Measurements from ENCODE around the gene MAPK8.
"Not testable (repeated sequence)": the region's sequence is repeated elsewhere in the genome, so short reads cannot be mapped to it uniquely, and the experiment has no call there.

The MAPK8 gene

GRCh38 chr10:48416584-48417232 lies 110.2 kb downstream of the MAPK8 start:
- Histone ChIP-seq H3K9me3 (ENCODE audit: control insufficient read depth, insufficient read depth, low read length) (no peaks in the 10 kb centered on the region), H3K4me1 (ENCODE audit: control insufficient read depth, insufficient read depth, low read length) (0 out of 2 replicates have a peak, but pooled peaks cover 3% of the 10 kb centered on the region), H3K9ac (ENCODE audit: low read depth, low read length) (no peak overlapping the region), H3K4me3 (ENCODE audit: low read depth, low read length) (no peak overlapping the region), H3K27me3 (ENCODE audit: control insufficient read depth, insufficient read depth, low read length) (no peaks in the 10 kb centered on the region), H3K27ac (ENCODE audit: low read depth, low read length) (no peak overlapping the region), H3K36me3 (ENCODE audit: control insufficient read depth, insufficient read depth, low read length) (no peaks in the 10 kb centered on the region)

GRCh38 chr10:48417374-48417773 lies 110.9 kb downstream of the MAPK8 start:
- H3K27ac ChIP-seq (ENCODE audit: low read depth, low read length) = no peak overlapping the region
- H3K4me3 ChIP-seq (ENCODE audit: low read depth, low read length) = no peak overlapping the region
- H3K27me3 ChIP-seq (ENCODE audit: control insufficient read depth, insufficient read depth, low read length) = no peaks in the 10 kb centered on the region

GRCh38 chr10:48418189-48418788 lies 111.8 kb downstream of the MAPK8 start:
- H3K9me3 ChIP-seq (ENCODE audit: control insufficient read depth, insufficient read depth, low read length) = no peaks in the 10 kb centered on the region
- H3K4me3 ChIP-seq (ENCODE audit: low read depth, low read length) = no peak overlapping the region
- no peaks in the 10 kb centered on the region for H3K27me3 ChIP-seq (ENCODE audit: control insufficient read depth, insufficient read depth, low read length)
- H3K36me3 ChIP-seq (ENCODE audit: control insufficient read depth, insufficient read depth, low read length) = no peaks in the 10 kb centered on the region
- 0 out of 2 replicates have a peak, but pooled peaks cover 3% of the 10 kb centered on the region for H3K4me1 ChIP-seq (ENCODE audit: control insufficient read depth, insufficient read depth, low read length)
- no peak overlapping the region for H3K9ac ChIP-seq (ENCODE audit: low read depth, low read length)
- H3K27ac ChIP-seq (ENCODE audit: low read depth, low read length) = no peak overlapping the region

More at GRCh38 chr10:48417374-48417773, 110.9 kb downstream of the MAPK8 start:
- no peaks in the 10 kb centered on the region for H3K9me3 ChIP-seq (ENCODE audit: control insufficient read depth, insufficient read depth, low read length)
- no peak overlapping the region for H3K9ac ChIP-seq (ENCODE audit: low read depth, low read length)
- H3K4me1 ChIP-seq (ENCODE audit: control insufficient read depth, insufficient read depth, low read length) = 0 out of 2 replicates have a peak, but pooled peaks cover 3% of the 10 kb centered on the region
- no peaks in the 10 kb centered on the region for H3K36me3 ChIP-seq (ENCODE audit: control insufficient read depth, insufficient read depth, low read length)

- Histone ChIP-seq H3K36me3 (ENCODE audit: control insufficient read depth, insufficient read depth, low read length) (no peaks in the 10 kb centered on the region), H3K4me3 (ENCODE audit: low read depth, low read length) (no peak overlapping the region), H3K9me3 (ENCODE audit: control insufficient read depth, insufficient read depth, low read length) (no peaks in the 10 kb centered on the region), H3K9ac (ENCODE audit: low read depth, low read length) (no peak overlapping the region), H3K4me1 (ENCODE audit: control insufficient read depth, insufficient read depth, low read length) (0 out of 2 replicates have a peak, but pooled peaks cover 3% of the 10 kb centered on the region), H3K27ac (ENCODE audit: low read depth, low read length) (no peak overlapping the region), H3K27me3 (ENCODE audit: control insufficient read depth, insufficient read depth, low read length) (no peaks in the 10 kb centered on the region)
These were observed 113.2 kb downstream of the MAPK8 start for GRCh38 chr10:48419714-48420113.

- H3K4me1 ChIP-seq (ENCODE audit: control insufficient read depth, insufficient read depth, low read length); H3K9ac ChIP-seq (ENCODE audit: low read depth, low read length); H3K27ac ChIP-seq (ENCODE audit: low read depth, low read length); H3K9me3 ChIP-seq (ENCODE audit: control insufficient read depth, insufficient read depth, low read length); H3K27me3 ChIP-seq (ENCODE audit: control insufficient read depth, insufficient read depth, low read length); H3K36me3 ChIP-seq (ENCODE audit: control insufficient read depth, insufficient read depth, low read length); H3K4me3 ChIP-seq (ENCODE audit: low read depth, low read length): not testable (repeated sequence)
These were observed 115.4 kb downstream of the MAPK8 start for GRCh38 chr10:48421862-48422261.

- H3K27ac ChIP-seq (ENCODE audit: low read depth, low read length) = no peak overlapping the region
- H3K36me3 ChIP-seq (ENCODE audit: control insufficient read depth, insufficient read depth, low read length) = peaks cover 14% of the 10 kb centered on the region
- no peaks in the 10 kb centered on the region for H3K9me3 ChIP-seq (ENCODE audit: control insufficient read depth, insufficient read depth, low read length)
- H3K4me3 ChIP-seq (ENCODE audit: low read depth, low read length) = no peak overlapping the region
- H3K4me1 ChIP-seq (ENCODE audit: control insufficient read depth, insufficient read depth, low read length) = no peaks in the 10 kb centered on the region
- H3K27me3 ChIP-seq (ENCODE audit: control insufficient read depth, insufficient read depth, low read length) = no peaks in the 10 kb centered on the region
- H3K9ac ChIP-seq (ENCODE audit: low read depth, low read length) = no peak overlapping the region
These were observed 117.4 kb downstream of the MAPK8 start for GRCh38 chr10:48423884-48424283.

GRCh38 chr10:48428896-48429295 lies 122.4 kb downstream of the MAPK8 start:
- H3K36me3 ChIP-seq (ENCODE audit: control insufficient read depth, insufficient read depth, low read length) = peaks cover 25% of the 10 kb centered on the region
- H3K9me3 ChIP-seq (ENCODE audit: control insufficient read depth, insufficient read depth, low read length) = no peaks in the 10 kb centered on the region
- H3K27me3 ChIP-seq (ENCODE audit: control insufficient read depth, insufficient read depth, low read length) = no peaks in the 10 kb centered on the region
- no peak overlapping the region for H3K9ac ChIP-seq (ENCODE audit: low read depth, low read length)
- no peaks in the 10 kb centered on the region for H3K4me1 ChIP-seq (ENCODE audit: control insufficient read depth, insufficient read depth, low read length)
- no peak overlapping the region for H3K27ac ChIP-seq (ENCODE audit: low read depth, low read length)
- no peak overlapping the region for H3K4me3 ChIP-seq (ENCODE audit: low read depth, low read length)

- H3K4me3 ChIP-seq (ENCODE audit: low read depth, low read length) = no peak overlapping the region
- peaks cover 25% of the 10 kb centered on the region for H3K36me3 ChIP-seq (ENCODE audit: control insufficient read depth, insufficient read depth, low read length)
- H3K9me3 ChIP-seq (ENCODE audit: control insufficient read depth, insufficient read depth, low read length) = no peaks in the 10 kb centered on the region
- no peak overlapping the region for H3K27ac ChIP-seq (ENCODE audit: low read depth, low read length)
- H3K9ac ChIP-seq (ENCODE audit: low read depth, low read length) = no peak overlapping the region
- H3K27me3 ChIP-seq (ENCODE audit: control insufficient read depth, insufficient read depth, low read length) = no peaks in the 10 kb centered on the region
- no peaks in the 10 kb centered on the region for H3K4me1 ChIP-seq (ENCODE audit: control insufficient read depth, insufficient read depth, low read length)
These were observed 122.8 kb downstream of the MAPK8 start for GRCh38 chr10:48429309-48429708.

GRCh38 chr10:48430402-48430993 lies 124.0 kb downstream of the MAPK8 start:
- Histone ChIP-seq H3K9me3 (ENCODE audit: control insufficient read depth, insufficient read depth, low read length) (no peaks in the 10 kb centered on the region), H3K4me1 (ENCODE audit: control insufficient read depth, insufficient read depth, low read length) (no peaks in the 10 kb centered on the region), H3K27ac (ENCODE audit: low read depth, low read length) (no peak overlapping the region), H3K36me3 (ENCODE audit: control insufficient read depth, insufficient read depth, low read length) (peaks cover 26% of the 10 kb centered on the region), H3K27me3 (ENCODE audit: control insufficient read depth, insufficient read depth, low read length) (no peaks in the 10 kb centered on the region), H3K4me3 (ENCODE audit: low read depth, low read length) (no peak overlapping the region), H3K9ac (ENCODE audit: low read depth, low read length) (no peak overlapping the region)

GRCh38 chr10:48431871-48432270 lies 125.4 kb downstream of the MAPK8 start:
- no peak overlapping the region for H3K27ac ChIP-seq (ENCODE audit: low read depth, low read length)
- H3K4me1 ChIP-seq (ENCODE audit: control insufficient read depth, insufficient read depth, low read length) = no peaks in the 10 kb centered on the region
- no peak overlapping the region for H3K4me3 ChIP-seq (ENCODE audit: low read depth, low read length)
- H3K27me3 ChIP-seq (ENCODE audit: control insufficient read depth, insufficient read depth, low read length) = no peaks in the 10 kb centered on the region
- H3K9me3 ChIP-seq (ENCODE audit: control insufficient read depth, insufficient read depth, low read length) = no peaks in the 10 kb centered on the region
- H3K9ac ChIP-seq (ENCODE audit: low read depth, low read length) = no peak overlapping the region
- peaks cover 26% of the 10 kb centered on the region for H3K36me3 ChIP-seq (ENCODE audit: control insufficient read depth, insufficient read depth, low read length)

GRCh38 chr10:48437546-48437945 lies 131.1 kb downstream of the MAPK8 start:
- Histone ChIP-seq H3K36me3 (ENCODE audit: control insufficient read depth, insufficient read depth, low read length) (peaks cover 8% of the 10 kb centered on the region; the same call in 1 of the 2 replicates), H3K4me3 (ENCODE audit: low read depth, low read length) (no peak overlapping the region)

More at GRCh38 chr10:48437546-48437945, 131.1 kb downstream of the MAPK8 start:
- no peaks in the 10 kb centered on the region for H3K4me1 ChIP-seq (ENCODE audit: control insufficient read depth, insufficient read depth, low read length)
- H3K9me3 ChIP-seq (ENCODE audit: control insufficient read depth, insufficient read depth, low read length) = no peaks in the 10 kb centered on the region
- H3K9ac ChIP-seq (ENCODE audit: low read depth, low read length) = no peak overlapping the region
- H3K27me3 ChIP-seq (ENCODE audit: control insufficient read depth, insufficient read depth, low read length) = no peaks in the 10 kb centered on the region
- no peak overlapping the region for H3K27ac ChIP-seq (ENCODE audit: low read depth, low read length)

Measured in HUES48 (cell line).